Memory B cell (primary cell): Measurements from ENCODE around the gene BMPR1B.

Experiments used
- ATAC-seq: fragments of 150-1000 bp; cut with Tn5 transposase; 2 replicates; pipeline ENCODE4 v1.10.0; 2021; ENCODE audit warnings: low read depth, mild to moderate bottlenecking, moderate library complexity
- DNase-seq, 2 donors: peaks; one replicate each; pipeline ENCODE4 v3.0.0; 2022; ENCODE audit warnings: low spot score in 2 of 2
- H3K27ac Mint-ChIP-seq: one replicate; pipeline ENCODE4 v1.8.0; 2022; ENCODE audit warnings: mild to moderate bottlenecking, moderate library complexity, mixed read lengths
- H3K27me3 Mint-ChIP-seq: one replicate; pipeline ENCODE4 v1.8.0; 2022; ENCODE audit warnings: mixed read lengths
- H3K36me3 Mint-ChIP-seq: one replicate; pipeline ENCODE4 v1.8.0; 2022; ENCODE audit warnings: mild to moderate bottlenecking, mixed read lengths
- H3K4me1 Mint-ChIP-seq: one replicate; pipeline ENCODE4 v1.8.0; 2022; ENCODE audit warnings: mixed read lengths
- H3K4me3 Mint-ChIP-seq: one replicate; pipeline ENCODE4 v1.8.0; 2022; ENCODE audit warnings: mild to moderate bottlenecking, moderate library complexity, mixed read lengths
- H3K9me3 Mint-ChIP-seq: one replicate; pipeline ENCODE4 v1.8.0; 2022; ENCODE audit warnings: mixed read lengths

BMPR1B gene

GRCh38 chr4:94924566-94924965 lies 166.8 kb downstream of the BMPR1B start:
- no peaks in the 10 kb centered on the region for H3K4me1 Mint-ChIP-seq
- ATAC-seq (no peak), DNase-seq (no peak)
- H3K36me3 Mint-ChIP-seq = no peaks in the 10 kb centered on the region
- H3K27ac Mint-ChIP-seq = no peak overlapping the region
- H3K4me3 Mint-ChIP-seq = no peak overlapping the region
- peaks cover 3% of the 10 kb centered on the region for H3K9me3 Mint-ChIP-seq
- H3K27me3 Mint-ChIP-seq = no peaks in the 10 kb centered on the region

DNA sequence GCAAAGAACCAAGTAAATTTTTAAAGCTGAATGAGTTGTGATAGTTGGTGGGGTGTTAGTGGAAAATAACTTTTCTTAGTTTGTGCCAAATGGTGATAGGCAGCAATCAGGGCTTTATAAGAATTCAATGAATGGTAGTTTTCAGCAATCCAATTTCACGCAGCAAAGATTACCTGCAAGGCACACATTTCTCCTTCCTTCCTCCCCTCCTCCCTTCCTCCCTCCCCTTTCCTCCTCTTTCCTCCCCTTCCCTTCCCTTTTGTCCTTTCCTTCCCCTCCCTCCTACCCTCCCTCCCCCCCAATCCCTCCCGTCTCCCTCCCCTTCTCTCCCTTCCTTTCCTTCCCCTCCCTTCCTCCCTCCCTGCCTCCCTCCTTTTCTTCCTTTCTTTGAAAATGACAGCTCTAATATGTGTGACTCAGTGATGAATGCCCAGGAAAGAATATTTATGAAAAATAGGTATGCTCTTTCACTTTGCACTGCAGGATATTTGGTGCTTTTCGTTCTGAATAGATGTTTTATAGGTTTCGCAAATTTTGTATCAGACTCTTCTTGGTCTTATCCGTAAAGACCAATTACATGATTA lies 168.1 kb downstream of the BMPR1B start:
- no peaks in the 10 kb centered on the region for H3K27me3 Mint-ChIP-seq
- H3K36me3 Mint-ChIP-seq = no peaks in the 10 kb centered on the region
- H3K4me3 Mint-ChIP-seq = no peak overlapping the region
- no peak for ATAC-seq
- H3K9me3 Mint-ChIP-seq = peaks cover 3% of the 10 kb centered on the region
- no peak overlapping the region for H3K27ac Mint-ChIP-seq
- H3K4me1 Mint-ChIP-seq = no peaks in the 10 kb centered on the region
- DNase-seq = no peak

GRCh38 chr4:94926936-94927335 lies 169.2 kb downstream of the BMPR1B start:
- no peaks in the 10 kb centered on the region for H3K4me1 Mint-ChIP-seq
- no peaks in the 10 kb centered on the region for H3K27me3 Mint-ChIP-seq
- H3K27ac Mint-ChIP-seq = no peak overlapping the region
- DNase-seq (no peak), ATAC-seq (no peak)
- no peaks in the 10 kb centered on the region for H3K36me3 Mint-ChIP-seq
- peaks cover 3% of the 10 kb centered on the region for H3K9me3 Mint-ChIP-seq
- no peak overlapping the region for H3K4me3 Mint-ChIP-seq

DNA sequence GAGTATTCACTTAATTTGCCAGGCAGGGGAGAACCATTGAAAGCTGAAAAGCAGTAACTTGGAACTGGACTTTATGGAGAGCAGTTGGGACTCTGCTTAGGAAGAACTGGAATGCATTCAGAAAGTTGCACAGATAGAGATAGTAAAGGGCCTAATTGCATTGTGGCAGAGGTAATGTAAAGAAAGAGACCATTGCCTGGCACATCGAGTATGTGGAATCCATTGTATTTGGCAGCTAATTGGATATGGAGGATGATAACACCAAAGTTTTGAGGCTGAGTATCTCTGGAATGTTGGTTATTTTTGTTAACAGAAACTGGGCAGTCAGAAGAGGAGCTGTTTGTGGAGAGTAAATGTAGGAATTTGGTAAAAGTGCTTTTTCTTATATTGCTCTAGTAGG lies 169.9 kb downstream of the BMPR1B start:
- Mint-ChIP-seq H3K27me3 (no peaks in the 10 kb centered on the region), H3K4me1 (no peaks in the 10 kb centered on the region), H3K36me3 (no peaks in the 10 kb centered on the region), H3K9me3 (peaks cover 3% of the 10 kb centered on the region), H3K4me3 (no peak overlapping the region), H3K27ac (no peak overlapping the region)
- DNase-seq (no peak), ATAC-seq (no peak)

DNA sequence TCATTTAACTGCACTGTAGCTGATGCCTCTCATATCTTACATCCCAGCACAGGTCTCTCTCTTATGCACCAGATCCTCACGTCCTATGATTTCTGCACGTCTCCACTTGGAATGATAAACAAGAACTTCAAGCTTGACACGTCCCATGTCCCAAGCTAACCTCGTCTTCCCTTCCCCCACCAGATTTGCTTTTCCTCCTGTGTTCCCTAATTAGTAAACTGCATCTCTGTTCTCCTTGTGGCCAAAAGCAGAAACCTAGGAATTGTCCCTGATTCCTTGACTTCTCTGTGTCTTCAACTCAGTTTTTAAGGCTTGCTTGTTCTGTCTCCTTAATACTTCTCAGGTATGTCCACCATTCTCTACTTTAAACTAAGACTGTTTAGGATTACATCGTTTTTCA lies 171.9 kb downstream of the BMPR1B start:
- H3K27ac Mint-ChIP-seq = no peak overlapping the region
- no peaks in the 10 kb centered on the region for H3K9me3 Mint-ChIP-seq
- H3K4me3 Mint-ChIP-seq = no peak overlapping the region
- no peaks in the 10 kb centered on the region for H3K27me3 Mint-ChIP-seq
- no peak for ATAC-seq
- no peaks in the 10 kb centered on the region for H3K36me3 Mint-ChIP-seq
- H3K4me1 Mint-ChIP-seq = no peaks in the 10 kb centered on the region
- DNase-seq = no peak

GRCh38 chr4:94931626-94932025 lies 173.9 kb downstream of the BMPR1B start:
- H3K9me3 Mint-ChIP-seq = no peaks in the 10 kb centered on the region
- H3K4me1 Mint-ChIP-seq = no peaks in the 10 kb centered on the region
- ATAC-seq (no peak), DNase-seq (no peak)
- no peaks in the 10 kb centered on the region for H3K27me3 Mint-ChIP-seq
- H3K36me3 Mint-ChIP-seq = no peaks in the 10 kb centered on the region
- H3K4me3 Mint-ChIP-seq = no peak overlapping the region
- H3K27ac Mint-ChIP-seq = no peak overlapping the region

DNA sequence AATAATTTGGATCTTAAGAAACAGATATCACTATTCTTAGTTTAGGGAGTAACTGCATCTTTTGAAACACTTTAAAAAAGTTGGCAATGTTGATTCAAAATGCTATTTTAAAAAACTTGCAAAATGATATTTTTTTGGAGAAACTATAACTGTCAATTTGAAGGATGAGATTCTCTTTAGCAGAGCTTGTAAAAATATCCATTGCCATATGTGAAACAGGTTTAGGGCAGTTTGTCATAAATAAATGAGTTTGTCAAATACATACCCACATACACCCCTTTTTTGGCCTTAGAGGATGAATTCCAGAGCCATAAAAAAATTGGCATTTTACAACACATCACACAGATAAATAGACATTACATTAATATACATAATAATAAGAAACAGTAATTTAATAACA lies 174.6 kb downstream of the BMPR1B start:
- Mint-ChIP-seq H3K27me3 (no peaks in the 10 kb centered on the region), H3K4me3 (no peak overlapping the region), H3K36me3 (no peaks in the 10 kb centered on the region), H3K27ac (no peak overlapping the region), H3K4me1 (no peaks in the 10 kb centered on the region), H3K9me3 (no peaks in the 10 kb centered on the region)
- no peak for ATAC-seq
- DNase-seq = no peak

- Mint-ChIP-seq H3K4me3 (no peak overlapping the region), H3K27me3 (no peaks in the 10 kb centered on the region), H3K36me3 (no peaks in the 10 kb centered on the region), H3K4me1 (no peaks in the 10 kb centered on the region), H3K27ac (no peak overlapping the region), H3K9me3 (peaks cover 1% of the 10 kb centered on the region)
- DNase-seq (no peak), ATAC-seq (no peak)
These were observed 176.0 kb downstream of the BMPR1B start for GRCh38 chr4:94933799-94934198.

DNA sequence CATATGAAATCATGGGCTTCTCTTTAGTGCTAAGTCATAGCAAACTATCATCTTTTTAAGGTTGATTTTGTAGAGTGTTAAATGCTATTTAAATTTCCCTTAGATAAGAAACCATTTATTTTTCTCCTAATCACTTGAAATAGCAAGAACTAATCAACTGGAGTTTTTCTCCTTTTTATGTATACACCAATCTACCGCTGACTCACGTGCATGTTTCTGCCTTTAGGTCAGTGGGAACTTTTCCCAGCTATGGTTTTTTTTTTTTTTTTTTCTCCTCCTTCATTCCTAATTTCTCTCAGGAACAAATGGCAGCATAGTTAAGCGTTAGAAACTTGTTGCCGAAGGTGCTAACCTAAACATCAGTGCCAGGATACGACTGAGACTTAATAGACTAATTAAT lies 176.4 kb downstream of the BMPR1B start:
- Mint-ChIP-seq H3K9me3 (peaks cover 1% of the 10 kb centered on the region), H3K4me3 (no peak overlapping the region)

GRCh38 chr4:94934864-94935263 lies 177.1 kb downstream of the BMPR1B start:
- ATAC-seq (no peak), DNase-seq (no peak)
- no peak overlapping the region for H3K27ac Mint-ChIP-seq
- no peaks in the 10 kb centered on the region for H3K4me1 Mint-ChIP-seq
- peaks cover 1% of the 10 kb centered on the region for H3K9me3 Mint-ChIP-seq
- no peaks in the 10 kb centered on the region for H3K36me3 Mint-ChIP-seq
- no peak overlapping the region for H3K4me3 Mint-ChIP-seq
- H3K27me3 Mint-ChIP-seq = no peaks in the 10 kb centered on the region

More for the DNA sequence above, 176.4 kb downstream of the BMPR1B start:
- no peaks in the 10 kb centered on the region for H3K27me3 Mint-ChIP-seq
- DNase-seq = no peak
- no peaks in the 10 kb centered on the region for H3K4me1 Mint-ChIP-seq
- H3K36me3 Mint-ChIP-seq = no peaks in the 10 kb centered on the region
- H3K27ac Mint-ChIP-seq = no peak overlapping the region
- ATAC-seq = no peak

- H3K27me3 Mint-ChIP-seq = no peaks in the 10 kb centered on the region
- H3K4me3 Mint-ChIP-seq = no peak overlapping the region
- no peak for DNase-seq
- peaks cover 1% of the 10 kb centered on the region for H3K9me3 Mint-ChIP-seq
- no peaks in the 10 kb centered on the region for H3K36me3 Mint-ChIP-seq
- no peak overlapping the region for H3K27ac Mint-ChIP-seq
- no peak for ATAC-seq
- no peaks in the 10 kb centered on the region for H3K4me1 Mint-ChIP-seq
These were observed 179.1 kb downstream of the BMPR1B start for GRCh38 chr4:94936854-94937253.

DNA sequence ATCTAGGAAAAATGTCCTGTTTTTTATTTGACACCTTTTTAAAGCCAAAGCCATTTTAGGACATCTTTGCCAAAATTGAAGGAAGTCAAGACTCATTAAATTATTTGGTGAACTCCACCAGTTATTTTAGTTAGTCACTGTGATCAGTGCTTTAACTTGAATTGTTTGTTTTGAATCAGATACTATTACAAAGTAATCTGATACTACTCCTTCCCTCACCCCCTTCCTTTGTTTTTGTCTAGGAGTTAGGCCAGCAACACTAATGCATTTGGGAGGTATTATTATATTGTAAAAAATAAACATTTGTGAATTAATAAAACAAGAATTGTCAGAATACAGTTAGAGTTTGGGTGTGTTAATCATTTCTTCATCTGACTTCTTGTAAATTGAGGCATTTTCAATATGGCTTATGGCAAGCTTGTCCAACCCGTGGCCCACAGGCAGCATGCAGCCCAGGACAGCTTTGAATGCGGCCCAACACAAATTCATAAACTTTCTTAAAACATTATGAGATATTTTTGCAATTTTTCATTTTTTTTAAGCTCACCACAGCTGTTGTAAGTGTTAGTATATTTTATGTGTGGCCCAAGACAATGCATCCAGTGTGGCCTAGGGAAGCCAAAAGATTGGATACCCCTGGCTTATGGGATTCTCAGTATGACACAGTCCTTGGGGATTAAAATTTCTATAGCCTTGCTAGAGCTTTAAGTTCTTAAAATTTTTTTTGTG lies 182.2 kb downstream of the BMPR1B start:
- Mint-ChIP-seq H3K9me3 (peaks cover 1% of the 10 kb centered on the region), H3K4me1 (no peaks in the 10 kb centered on the region), H3K27ac (no peak overlapping the region), H3K4me3 (no peak overlapping the region), H3K27me3 (no peaks in the 10 kb centered on the region), H3K36me3 (no peaks in the 10 kb centered on the region)
- ATAC-seq (no peak), DNase-seq (no peak)

DNA sequence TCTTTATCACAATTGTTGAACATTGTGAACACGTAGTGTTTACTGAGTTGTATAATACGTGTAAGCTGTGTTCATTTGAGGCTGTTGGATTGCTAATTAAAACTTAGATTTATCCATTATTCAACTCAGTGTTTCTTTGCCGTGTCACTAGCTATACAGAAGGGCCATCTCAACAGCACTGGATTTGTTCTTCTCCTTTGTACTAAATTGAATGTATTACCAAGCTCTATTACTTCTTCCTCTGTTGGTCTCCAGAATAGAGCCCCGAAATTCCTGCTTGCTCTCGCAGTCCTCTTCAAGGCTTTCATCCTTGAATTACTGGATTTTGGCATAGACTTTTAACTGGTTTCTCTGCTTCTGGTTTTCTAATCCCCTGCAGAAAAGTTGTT lies 182.8 kb downstream of the BMPR1B start:
- ATAC-seq (no peak), DNase-seq (no peak)
- no peak overlapping the region for H3K27ac Mint-ChIP-seq
- H3K27me3 Mint-ChIP-seq = no peaks in the 10 kb centered on the region
- peaks cover 1% of the 10 kb centered on the region for H3K9me3 Mint-ChIP-seq
- no peaks in the 10 kb centered on the region for H3K36me3 Mint-ChIP-seq
- H3K4me3 Mint-ChIP-seq = no peak overlapping the region
- no peaks in the 10 kb centered on the region for H3K4me1 Mint-ChIP-seq

GRCh38 chr4:94941706-94942105 lies 184.0 kb downstream of the BMPR1B start:
- H3K36me3 Mint-ChIP-seq = no peaks in the 10 kb centered on the region
- ATAC-seq (no peak), DNase-seq (no peak)
- H3K27ac Mint-ChIP-seq = no peak overlapping the region
- H3K4me1 Mint-ChIP-seq = no peaks in the 10 kb centered on the region
- H3K9me3 Mint-ChIP-seq = peaks cover 1% of the 10 kb centered on the region
- no peaks in the 10 kb centered on the region for H3K27me3 Mint-ChIP-seq
- no peak overlapping the region for H3K4me3 Mint-ChIP-seq

- Mint-ChIP-seq H3K27me3 (no peaks in the 10 kb centered on the region), H3K4me3 (no peak overlapping the region), H3K4me1 (no peaks in the 10 kb centered on the region), H3K9me3 (peaks cover 2% of the 10 kb centered on the region), H3K36me3 (no peaks in the 10 kb centered on the region), H3K27ac (no peak overlapping the region)
- ATAC-seq (no peak), DNase-seq (no peak)
These were observed 187.0 kb downstream of the BMPR1B start for GRCh38 chr4:94944726-94945125.
